Effector CD8-positive, alpha-beta T cell (primary cell): ENCODE results near the gene SIRPA.

Experiments used
- DNase-seq: peaks from one replicate; lab custom pipeline; 2025; lab: John Stamatoyannopoulos, UW

Gene SIRPA

DNA sequence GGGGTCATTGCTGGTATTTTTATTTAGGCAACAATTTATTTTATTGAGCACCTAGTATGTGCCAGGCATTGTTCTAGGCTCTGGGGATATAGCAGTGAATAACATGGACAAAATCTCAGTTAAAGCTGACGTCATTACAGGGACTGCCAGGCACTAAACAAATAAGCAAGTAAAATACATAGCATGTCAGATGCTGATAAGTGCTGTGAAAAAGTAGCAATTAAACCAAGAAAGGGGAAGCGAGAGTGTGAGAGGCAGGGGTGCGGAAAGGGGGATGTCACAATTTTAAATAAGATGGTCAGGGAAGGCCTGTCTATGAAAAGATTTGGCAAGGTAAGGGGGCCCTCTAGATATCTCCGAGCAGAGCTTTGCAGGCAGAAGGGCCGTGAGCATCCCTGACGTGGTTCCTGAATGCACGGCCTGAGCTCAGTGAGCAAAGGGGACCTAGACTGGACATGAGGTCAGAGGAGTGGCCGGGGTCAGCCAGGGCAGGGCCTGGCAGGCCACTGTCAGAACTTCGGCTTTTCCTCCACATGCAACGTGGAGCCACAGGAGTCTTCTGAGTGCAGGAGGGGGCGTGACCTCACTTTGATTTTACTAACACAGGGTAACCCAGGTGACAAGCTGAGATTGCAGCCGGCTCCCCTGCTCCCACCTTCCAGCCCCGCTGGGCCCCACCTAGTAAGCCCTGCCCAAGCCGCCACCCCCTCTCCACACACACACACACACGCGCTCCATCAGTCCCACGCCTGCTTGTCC lies 24.2 kb upstream of the SIRPA start:
- DNase-seq: no peak

DNA sequence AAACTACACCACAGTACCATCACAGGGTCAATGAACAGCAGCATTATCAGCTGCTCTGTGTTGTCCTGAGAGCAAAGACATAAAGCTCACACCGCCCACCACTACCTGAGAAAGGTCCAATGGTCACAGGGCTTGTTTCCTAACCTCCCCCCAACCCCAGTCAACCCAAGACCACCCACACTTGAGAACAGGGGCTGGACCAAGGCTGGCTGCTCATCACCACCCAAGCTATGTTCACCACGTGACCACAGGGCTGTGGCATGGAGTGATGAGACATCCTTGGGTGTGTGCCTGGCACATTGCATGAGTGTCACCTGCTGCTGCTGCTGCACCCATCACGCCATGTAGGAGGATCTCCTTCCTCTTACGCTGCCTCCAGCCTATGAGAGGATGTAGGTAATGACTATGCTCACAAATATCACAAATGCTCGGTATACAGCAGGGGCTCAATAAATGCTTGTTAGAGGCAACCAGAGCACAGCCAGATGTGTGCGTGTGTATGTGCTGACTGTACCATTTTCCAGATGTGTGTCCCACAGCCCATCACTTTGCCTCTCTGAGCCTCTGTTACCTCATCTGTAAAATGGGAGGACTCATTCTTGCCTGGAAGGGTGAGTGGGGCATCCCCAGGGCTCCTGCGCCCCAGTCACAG lies 23.3 kb upstream of the SIRPA start:
- DNase-seq: no peak

DNA sequence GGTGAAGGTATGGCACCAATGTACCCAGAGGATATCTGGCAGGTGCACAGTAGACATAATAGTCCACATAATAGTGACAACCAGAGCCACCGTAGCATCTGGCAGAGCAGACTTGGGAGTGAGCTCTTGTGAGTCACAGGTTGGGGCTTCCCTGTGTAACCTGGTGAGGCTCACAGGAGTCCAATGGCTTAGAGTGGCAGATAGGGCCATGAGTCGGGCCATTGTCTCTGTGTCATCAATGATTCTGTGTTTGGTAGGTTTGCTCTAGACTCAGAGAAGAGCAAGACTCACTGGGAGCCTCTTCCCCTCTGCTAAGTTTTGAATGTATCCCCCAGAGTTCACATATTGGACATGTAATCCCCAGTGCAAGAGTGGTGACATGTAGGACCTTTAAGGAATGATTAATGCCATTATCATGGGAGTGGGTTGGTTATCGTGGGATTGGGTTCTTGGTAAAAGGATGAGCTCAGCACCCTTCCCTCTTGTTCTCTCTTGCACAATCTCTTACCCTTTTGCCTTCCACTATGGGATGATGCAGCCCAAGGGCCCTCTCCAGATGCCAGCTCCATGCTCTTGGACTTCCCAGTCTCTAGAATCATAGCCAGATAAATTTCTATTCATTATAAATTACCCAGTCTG lies 22.6 kb upstream of the SIRPA start:
- no peak for DNase-seq

DNA sequence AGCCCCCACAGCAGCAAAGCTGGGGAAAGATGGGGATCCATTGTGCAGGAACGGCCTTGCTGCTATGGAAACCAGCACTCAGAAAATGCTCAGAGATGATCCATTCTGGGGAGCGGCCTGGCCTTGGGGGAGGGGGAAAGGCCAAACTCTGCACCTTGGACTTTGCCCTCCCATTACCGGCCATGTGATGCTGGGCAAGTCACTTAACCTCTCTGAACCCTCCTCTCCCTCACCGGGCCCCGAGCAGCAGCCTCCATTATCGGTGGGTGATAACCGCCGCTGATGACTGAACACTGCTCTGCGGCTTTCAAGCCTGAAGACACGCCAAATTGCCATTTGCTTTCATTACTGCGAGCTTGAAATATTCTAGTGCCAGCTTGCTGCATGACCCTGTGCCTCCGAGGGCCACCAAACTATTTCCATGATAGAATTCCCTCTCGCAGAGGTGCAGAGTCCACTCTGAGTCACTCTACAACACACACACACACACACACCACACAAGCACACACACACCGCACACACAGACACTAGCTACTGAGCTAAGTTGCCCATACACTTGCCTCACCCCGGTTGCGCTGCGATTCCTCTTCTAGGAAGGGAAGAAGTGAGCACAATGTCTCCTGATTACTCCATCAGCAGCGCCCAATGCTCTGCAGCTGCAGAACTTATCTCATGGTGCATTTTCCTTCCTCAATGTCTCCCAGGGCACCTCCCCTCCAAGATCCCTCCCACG lies 20.6 kb upstream of the SIRPA start:
- DNase-seq: no peak

DNA sequence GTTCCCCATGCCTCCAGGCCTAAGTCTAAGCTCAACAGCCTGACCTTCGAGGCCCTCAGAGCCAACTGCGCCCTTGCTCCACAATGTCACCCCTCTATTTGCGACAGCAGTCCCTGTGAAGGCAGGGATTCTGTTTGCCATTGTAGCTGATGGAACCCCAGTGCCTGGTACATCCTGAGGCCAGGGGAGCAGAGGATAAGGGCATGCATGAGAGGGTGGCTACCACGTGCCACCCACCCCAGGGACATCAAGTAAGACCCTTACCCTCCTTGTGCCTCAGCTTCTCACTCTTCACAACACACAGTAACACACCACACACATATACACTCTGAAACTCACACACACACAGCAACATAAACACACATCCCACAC lies 20.0 kb upstream of the SIRPA start:
- no peak for DNase-seq

DNA sequence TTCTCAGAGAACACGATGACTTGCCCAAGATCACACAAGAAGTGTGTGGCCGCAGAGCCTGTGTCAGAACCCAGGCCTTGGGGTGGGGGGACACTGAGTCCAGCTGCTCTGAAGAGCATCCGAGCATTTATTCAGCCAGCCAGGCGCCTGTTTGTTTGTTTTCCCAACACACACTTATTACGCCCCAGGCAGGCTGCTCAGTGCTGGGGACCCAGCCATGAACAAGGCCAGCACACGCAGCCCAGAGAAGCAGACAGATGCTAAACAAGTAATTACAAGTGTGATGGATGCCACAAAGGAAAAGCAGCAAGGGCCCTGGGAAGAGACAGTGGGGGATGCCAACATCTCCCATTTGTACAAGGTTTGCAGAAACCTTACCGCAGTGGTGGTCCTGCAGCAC lies 19.4 kb upstream of the SIRPA start:
- DNase-seq: no peak

DNA sequence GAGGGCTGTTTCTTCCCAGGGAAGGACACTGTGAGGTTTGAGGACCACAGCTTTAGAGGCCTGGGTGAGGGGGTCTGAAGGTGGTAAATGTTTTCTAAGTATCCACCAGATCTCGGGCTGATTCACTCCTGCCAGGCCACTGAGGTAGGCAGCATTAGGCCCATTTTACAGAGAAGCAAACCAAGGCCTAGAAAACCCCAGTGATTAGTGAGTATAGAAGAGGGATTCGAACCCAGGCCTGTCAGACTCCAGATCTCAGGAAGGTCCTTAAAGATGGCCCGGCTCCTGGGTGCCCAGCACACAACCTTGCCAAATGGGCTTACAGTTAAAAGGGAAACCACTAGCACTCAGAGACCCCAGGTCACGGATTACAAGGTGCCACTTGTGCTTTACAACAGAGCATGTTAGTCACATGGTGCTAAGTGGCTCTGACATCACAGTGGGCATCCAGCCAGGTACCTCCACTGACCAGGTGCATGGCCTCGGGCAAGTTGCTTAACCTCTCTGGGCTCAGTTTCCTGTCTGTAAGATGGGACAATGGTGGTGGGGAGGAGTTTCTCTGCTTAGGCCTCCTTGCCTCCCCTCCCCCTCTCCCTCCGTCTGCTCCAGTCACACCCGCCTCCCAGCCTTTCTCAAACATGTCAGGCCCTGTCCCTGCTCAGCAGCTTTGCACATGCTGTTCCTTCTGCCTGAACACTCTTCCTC lies 18.8 kb upstream of the SIRPA start:
- no peak for DNase-seq

DNA sequence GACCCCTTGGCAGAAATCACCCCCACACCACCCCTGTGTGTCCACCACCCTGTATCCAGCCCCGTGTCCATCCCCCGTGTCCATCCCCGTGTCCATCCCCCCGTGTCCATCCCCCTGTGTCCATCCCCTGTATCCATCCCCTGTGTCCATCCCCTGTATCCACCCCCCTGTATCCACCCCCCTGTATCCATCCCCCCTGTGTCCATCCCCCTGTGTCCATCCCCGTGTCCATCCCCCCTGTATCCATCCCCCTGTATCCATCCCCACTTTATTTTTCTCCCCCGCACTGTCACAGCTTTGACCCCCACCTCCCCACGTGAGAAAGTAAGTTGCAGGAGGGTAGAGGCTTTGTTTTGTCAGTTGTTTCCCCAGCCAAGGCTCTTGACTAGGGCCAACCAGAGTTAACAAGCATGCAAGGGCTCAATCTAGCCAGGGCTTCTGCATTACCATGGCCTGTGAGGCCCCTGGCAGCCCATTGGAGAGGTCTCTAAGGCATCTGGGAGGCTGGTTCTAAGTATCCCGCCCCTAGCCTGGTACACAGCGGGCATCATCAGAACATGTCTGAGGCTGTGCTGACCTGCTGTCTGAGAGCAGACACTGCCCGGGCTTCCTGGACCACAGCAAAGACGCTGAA lies 18.1 kb upstream of the SIRPA start:
- no peak for DNase-seq

DNA sequence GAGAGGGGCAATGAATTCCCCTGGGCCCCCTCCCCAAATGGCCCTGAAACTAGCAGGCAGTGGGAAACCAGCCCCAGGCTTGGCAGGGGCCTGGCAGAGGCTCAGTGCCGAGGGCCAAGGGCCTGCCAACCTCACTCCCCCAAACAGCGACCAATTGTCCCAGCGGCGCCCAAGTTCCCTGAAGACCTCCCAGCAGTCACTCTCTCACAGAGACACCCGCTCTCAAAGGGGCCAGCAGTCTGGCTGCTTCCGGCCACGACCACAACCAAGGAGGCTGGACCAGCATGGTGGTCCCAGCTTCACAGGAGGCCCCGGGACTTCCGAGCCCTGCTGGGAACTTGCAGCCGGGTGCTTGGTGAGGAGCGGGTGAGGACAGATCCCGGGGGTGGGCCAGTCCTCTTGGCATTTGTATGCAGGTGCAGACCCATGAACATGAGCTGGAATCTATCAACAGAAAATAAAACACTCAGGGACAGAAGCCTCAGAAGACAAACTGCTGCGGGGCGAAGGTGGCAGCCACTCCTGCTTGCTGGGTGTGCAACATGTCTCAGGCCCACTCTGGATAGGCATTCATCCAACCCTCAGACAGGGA lies 17.5 kb upstream of the SIRPA start:
- no peak for DNase-seq

DNA sequence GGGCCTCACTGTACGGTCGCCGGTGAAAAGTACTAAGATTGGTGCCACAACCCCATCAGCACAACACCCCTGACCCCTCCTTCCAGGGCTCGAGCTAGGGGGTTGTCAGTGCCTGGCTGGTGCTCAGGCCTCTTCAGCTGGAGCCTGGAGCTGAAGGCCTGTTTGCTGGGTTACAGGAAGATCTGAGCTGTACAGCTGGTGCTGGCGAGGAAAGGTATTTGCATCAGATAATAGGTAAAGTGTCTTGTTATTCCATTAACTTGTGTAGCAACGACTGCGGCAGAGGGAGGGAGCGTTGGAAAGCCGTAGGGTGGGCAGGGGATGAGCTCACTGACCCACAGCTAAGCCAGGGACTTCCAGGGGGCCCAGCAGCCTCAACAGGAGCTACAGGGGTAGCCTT lies 15.8 kb upstream of the SIRPA start:
- no peak for DNase-seq

DNA sequence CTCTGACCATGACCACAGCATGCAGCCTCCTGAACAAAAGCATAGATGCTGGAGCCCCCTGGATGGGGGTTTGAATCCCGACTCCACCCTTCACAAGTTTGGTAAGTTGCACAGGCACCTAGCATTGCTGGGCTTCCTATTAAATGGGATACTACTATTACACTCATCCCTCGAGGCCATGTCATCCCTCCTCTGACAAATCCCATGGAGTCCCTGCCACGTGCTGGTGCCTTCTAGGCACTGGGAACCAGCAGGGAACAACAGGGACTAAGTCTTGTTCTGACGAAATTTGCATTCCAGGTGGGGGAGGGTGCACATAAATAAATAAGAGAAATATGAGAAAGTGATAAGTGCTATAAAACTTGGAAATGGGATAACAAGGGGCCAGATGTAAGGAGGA lies 15.3 kb upstream of the SIRPA start:
- no peak for DNase-seq

DNA sequence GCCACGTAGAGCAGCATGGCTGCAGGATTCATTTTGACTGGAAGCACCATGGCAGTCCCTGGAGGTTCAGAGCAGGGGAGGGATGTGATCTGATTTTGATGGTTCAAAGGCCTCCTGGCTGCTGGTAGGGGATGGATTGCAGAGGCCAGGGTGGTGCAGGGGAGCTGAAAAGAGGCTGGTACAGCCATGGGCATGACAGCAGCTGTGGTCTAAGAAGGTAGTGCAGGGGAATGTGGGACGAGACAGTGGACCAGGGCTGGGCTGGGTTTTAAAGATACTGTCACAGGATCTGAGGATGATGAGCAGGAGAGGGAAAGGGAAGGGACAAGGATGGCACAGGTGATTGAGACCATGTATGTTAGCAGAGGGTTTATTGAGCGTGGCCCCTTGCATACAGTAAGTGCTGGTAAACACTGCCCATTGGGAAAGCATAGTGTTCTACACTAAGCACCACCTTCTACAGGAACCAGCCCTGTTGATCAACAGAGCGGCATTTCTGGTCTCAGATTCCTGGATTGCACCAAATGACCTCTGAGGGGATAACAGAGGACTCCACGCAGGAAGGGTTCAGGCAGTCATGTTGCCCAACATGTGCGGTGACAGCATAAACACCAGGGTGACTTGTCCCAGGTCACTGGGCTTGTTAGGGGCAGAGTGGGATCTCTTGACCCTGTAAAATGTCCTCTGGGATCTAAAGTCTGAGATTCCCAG lies 14.5 kb upstream of the SIRPA start:
- DNase-seq: no peak

DNA sequence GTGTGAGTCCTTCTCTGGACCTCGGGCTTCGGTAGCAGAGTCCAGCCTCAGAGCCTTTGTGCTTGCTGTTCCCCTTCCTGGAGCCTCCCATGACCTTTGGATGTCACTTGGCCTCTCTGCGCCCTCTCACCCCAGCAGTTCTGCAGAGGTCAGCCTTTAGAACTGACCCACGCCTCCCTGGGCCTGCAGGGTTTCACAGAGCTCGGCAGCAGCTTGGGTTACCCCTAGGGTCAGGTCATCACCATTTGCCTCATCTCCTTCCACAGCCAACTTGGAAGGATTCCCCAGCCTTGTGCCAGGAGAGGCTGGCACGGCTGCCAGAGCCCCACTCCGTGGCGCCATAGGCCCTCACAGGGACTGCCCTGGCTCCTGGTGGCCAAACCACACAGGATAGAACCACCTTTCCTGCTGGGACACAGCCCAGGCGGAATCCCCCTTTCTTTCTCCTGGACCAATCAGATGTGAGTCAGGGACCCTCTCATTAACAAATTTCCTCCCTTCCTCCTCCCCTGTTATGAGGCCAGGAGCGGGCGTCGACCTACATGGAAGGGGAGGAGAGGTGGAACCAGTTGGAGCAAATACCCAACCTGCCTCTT lies 13.9 kb upstream of the SIRPA start:
- no peak for DNase-seq

DNA sequence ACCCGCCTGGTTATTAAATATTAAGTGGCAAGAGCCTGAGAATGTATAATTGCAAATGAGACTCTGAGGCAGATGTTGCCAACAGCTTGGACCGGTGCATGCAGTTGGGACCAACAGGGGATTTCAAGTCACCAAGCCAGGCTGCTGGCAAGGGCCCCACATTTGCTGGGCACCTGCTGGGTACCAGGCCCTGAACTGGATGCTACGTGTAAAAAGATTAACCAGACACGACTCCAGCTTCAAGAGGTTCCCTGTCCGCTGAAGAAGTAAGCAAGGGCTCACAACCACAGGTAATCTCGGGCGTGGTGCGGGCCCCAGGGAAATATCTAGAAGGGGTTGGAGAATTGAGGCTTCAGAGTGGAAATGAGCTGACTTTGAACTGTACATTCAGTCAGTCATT lies 13.2 kb upstream of the SIRPA start:
- no peak for DNase-seq

DNA sequence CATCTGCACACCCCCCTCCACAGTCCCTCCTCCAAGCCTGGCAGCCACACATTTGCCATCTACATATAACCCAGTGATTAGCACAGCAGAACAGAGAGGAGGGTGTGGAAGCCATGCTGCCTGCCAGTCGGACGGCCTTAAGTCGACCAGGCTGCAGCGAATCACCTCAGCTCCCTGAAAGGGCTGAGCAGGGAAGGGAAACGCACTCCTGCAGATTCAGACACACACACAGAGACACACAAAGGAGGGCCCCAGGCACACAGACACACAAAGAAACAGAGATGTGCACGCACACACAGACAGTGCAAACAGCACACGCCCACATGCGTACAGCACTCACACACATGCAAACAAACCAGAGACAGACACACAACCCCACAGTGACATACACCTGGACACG lies 11.2 kb upstream of the SIRPA start:
- no peak for DNase-seq

DNA sequence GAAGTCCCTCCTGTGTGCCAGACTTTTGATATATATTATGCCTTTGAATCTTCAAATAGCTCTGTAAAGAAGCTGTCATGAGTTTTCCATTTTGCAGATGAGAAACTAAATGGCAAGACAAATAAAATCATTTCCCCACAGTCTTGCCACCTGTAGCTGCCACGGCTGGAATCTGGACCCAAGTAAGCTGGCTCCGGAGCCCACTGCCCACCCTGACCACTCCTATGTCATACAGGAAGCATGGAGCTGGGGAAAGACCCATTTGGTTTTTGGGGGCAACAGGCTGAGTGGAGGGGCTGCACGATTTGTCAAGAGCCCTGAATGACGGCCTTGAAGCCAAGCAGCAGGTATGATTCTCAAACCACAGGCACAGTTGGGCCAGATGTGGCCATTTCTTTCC lies 10.0 kb upstream of the SIRPA start:
- DNase-seq: no peak

DNA sequence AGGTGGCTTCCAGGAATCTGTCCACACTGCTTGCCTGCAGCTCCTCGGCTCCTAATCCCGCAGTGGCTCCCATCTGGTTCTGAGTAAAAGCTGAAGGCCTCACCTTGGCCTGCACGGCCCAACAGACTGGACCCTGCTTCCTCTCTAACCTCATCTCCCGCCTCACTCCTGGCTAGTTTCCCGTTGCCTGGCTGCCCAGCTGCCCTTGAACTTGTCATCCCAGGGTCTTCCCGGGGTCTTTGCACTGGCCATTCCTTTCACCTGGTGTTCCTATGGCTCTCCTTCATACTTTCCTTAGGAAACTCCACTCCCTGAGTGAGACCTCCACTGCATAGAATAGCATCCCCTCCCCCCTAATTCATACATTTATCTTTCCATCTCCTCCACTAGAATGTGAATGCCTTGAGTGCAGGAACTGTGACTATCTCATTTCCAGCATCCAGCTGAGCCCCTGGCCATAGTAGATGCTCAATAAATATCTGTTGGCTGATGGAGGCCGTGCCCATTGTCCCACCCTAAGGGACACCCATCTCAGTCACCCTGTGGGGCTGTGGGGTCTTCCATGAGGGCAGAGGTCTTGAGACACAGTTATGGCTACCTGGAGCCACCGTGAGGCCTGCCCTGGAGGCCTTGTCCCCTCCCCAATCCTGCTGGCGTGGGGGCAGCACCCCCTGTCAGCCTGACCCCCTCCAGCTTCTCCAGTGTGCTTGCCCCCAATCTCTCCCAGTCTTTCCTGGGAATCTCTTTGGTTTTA lies 9.1 kb upstream of the SIRPA start:
- DNase-seq: no peak

DNA sequence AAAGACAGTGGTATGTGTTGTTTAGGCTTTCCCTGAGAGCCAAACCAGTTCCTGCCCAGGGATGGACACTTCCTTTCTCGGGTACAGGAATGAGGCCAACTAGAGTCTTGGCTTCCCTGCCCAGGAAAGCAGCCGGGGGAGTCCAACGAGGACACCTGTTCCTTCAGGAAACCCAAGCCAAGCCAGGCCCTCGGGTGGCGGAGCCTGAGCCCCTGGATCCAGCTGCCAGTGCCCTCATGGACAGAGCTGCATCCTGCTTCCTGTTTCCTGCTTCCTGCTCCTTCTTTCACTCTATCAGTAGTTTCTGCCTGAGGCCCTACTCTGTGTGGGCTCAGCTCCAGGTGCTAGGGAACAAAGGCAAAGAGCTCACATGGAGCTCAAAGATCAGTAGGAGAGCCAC lies 7.9 kb upstream of the SIRPA start:
- no peak for DNase-seq

DNA sequence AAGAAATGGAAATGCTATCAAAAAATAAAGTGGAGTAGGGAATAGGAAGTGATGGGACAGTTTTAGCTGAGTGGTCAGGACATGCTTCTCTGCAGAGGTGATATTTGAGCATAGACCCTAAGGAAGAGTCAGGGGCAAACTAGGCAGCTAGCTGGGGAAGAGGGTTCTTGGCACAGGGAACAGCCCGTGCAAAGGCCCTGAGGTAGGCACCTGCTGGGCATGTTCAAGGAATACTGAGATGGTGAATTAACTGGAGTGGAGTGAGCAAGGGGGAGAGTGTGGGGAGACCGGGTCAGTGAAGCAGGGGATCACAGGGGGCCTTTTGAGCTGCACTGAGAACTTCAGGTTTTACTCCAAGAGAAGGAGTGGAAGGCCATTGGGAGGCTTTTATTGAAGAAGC lies 7.5 kb upstream of the SIRPA start:
- DNase-seq: no peak
